ENCODE data around the gene CNGA4. TPM values are rescaled to one million over a fixed set of nuclear protein-coding genes. Genes with fewer than 3 reads are reported as not detected.

The CNGA4 gene
- total RNA-seq, 1 experiment from 2014 or later, result 0.27 TPM

DNA sequence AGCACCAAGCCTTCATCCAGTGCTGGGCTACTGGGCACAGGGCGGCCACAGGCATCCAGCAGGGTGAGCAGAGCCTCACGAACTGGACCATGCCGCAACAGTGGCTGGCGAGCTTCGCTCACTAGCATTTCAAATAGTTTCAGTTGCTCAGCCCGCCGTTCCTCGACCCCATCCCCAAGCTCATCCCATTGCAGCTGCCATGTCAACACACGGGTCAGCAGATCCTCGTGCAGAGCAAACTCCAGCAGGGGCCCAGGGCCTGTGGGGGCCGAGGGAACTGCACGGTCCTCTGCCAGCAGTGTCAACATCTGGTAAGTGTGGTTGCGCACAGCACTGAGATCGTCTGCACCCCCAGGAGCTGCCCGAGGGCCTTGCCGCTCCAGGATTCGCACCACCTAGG, 15.0 kb upstream of the CNGA4 start:
- H2AFZ ChIP-seq (ENCODE audit: low read depth, low read length, poor library complexity, severe bottlenecking), result no peak overlapping the region
- peaks cover 0 to 7% of the 10 kb centered on the region in 2 experiments; a peak in 1 of 4 replicates for H3K4me1 ChIP-seq (ENCODE audit: control insufficient read depth in 1 of 2, insufficient read depth in 2 of 2, low read length in 2 of 2)
- ATAC-seq (no peak), DNase-seq (ENCODE audit: low read depth, low spot score) (no peak)
- no peak for TF ChIP-seq CTCF (IDR thresholded peaks at IDR 0.05 in 2 of 3, conservative IDR thresholded peaks at IDR 0.05 in 1 of 3; ENCODE audit: borderline replicate concordance in 1 of 3, insufficient read depth in 1 of 3, low read depth in 2 of 3, low read length in 2 of 3)
- no peak for TF ChIP-seq ZFX (IDR thresholded peaks at IDR 0.05)
- TF ChIP-seq SRF (IDR thresholded peaks at IDR 0.05; ENCODE audit: low read depth), result no peak
- no peak for TF ChIP-seq FOSL1 (IDR thresholded peaks at IDR 0.05; ENCODE audit: low read depth)
- TF ChIP-seq SP1 (IDR thresholded peaks at IDR 0.05; ENCODE audit: low read depth), result no peak
- TF ChIP-seq POLR2A (IDR thresholded peaks at IDR 0.05; ENCODE audit: borderline replicate concordance, extremely low read depth, insufficient read depth, insufficient read length), result no peak
- no peak for TF ChIP-seq CEBPB (IDR thresholded peaks at IDR 0.05; ENCODE audit: low read depth)
- TF ChIP-seq SIN3A (IDR thresholded peaks at IDR 0.05; ENCODE audit: low read depth), result no peak
- TF ChIP-seq, protein P1, sequence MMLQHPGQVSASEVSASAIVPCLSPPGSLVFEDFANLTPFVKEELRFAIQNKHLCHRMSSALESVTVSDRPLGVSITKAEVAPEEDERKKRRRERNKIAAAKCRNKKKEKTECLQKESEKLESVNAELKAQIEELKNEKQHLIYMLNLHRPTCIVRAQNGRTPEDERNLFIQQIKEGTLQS (IDR thresholded peaks at IDR 0.05), result no peak
- TF ChIP-seq POLR2AphosphoS5 (IDR thresholded peaks at IDR 0.05; ENCODE audit: low read depth, low read length), result no peak
- no peak for TF ChIP-seq CBX3 (IDR thresholded peaks at IDR 0.05; ENCODE audit: low read depth)
- no peak for TF ChIP-seq JUND (IDR thresholded peaks at IDR 0.05)
- TF ChIP-seq EZH2phosphoT487 (IDR thresholded peaks at IDR 0.05; ENCODE audit: borderline replicate concordance), result no peak
- no peak for TF ChIP-seq REST (IDR thresholded peaks at IDR 0.05; ENCODE audit: low read depth)
- no peak overlapping the region for H3K9ac ChIP-seq (ENCODE audit: low read length)
- intact Hi-C loops (cut with micrococcal nuclease), result no loop called here
- H3K27ac ChIP-seq (ENCODE audit: low read depth, low read length), result no peak overlapping the region
- H3K4me2 ChIP-seq (ENCODE audit: low read length), result no peak overlapping the region
- CTCF ChIA-PET, result no interaction called here
- H3K27me3 ChIP-seq (ENCODE audit: insufficient read depth, low read length), result no peaks in the 10 kb centered on the region
- H3K36me3 ChIP-seq (ENCODE audit: control insufficient read depth in 1 of 2, insufficient read depth in 2 of 2, low read length in 2 of 2), result peaks cover 0 to 13% of the 10 kb centered on the region in 2 experiments; a peak in 3 of 4 replicates
- POLR2A ChIA-PET, result no interaction called here
- H3K79me2 ChIP-seq (ENCODE audit: insufficient read depth, low read length), result peaks cover 41% of the 10 kb centered on the region
- H3K9me2 ChIP-seq (ENCODE audit: insufficient read depth), result no peaks in the 10 kb centered on the region
- no peak overlapping the region for H3K4me3 ChIP-seq (replicated peaks in 1 of 2; ENCODE audit: low read depth in 1 of 2, low read length in 2 of 2)
- RAD21 ChIA-PET (ENCODE audit: low non-redundant PET in 1 of 2, low total read pairs in 2 of 2, uncharacterized antibody in 2 of 2, unreplicated experiment in 2 of 2), result no interaction called here
- no TSS peak for BruUV-seq (replicated peaks)
- H4K20me1 ChIP-seq (ENCODE audit: insufficient read depth), result no peaks in the 10 kb centered on the region
- no peaks in the 10 kb centered on the region for H3K9me3 ChIP-seq (ENCODE audit: control insufficient read depth in 1 of 2, insufficient read depth in 1 of 2, low read depth in 1 of 2, low read length in 2 of 2)

All from HCT116 (cell line).